ENCODE results near the gene FGF14.

- TF ChIP-seq CTCF (IDR thresholded peaks at IDR 0.05; ENCODE audit: poor library complexity) (peak; percentile 40), EZH2 (IDR thresholded peaks at IDR 0.05; ENCODE audit: borderline replicate concordance) (no peak), EZH2phosphoT487 (IDR thresholded peaks at IDR 0.05; ENCODE audit: low read depth, severe bottlenecking, unreplicated experiment) (no peak)
Measured at GRCh38 chr13:102394158-102395053, 7.4 kb downstream of the FGF14 start.
